ENCODE measurements around the gene ASB7.

DNA sequence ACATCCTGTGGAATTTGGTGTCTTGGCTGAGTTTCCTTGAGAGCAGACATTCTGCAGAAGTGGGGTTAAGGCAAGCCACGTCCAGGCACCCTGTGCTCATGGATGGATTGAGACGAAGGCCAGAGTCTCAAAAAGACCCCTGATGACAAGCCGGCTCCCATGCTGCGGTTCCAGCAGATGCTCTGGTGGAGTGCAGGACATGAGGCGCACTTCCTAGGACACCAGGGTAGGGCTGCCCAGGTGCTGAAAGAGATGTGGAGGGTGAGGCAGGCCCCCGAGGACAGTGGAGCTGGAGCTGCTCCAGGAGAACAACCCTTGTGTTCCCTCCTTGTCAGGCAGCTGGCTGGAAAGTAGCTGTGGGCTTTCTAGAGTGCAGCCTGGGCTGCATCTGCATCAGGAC is 81.0 kb downstream of the ASB7 start:
- TF ChIP-seq EZH2 (IDR thresholded peaks at IDR 0.05) (no peak), POLR2AphosphoS5 (IDR thresholded peaks at IDR 0.05; ENCODE audit: borderline replicate concordance, low read depth, low read length) (no peak)
